WTC11 (cell line): ENCODE measurements around the gene MEFV.

Experiments
- CTCF ChIP-seq: fragments of 200-600 bp; IDR thresholded peaks from 2 replicates; pipeline ENCODE4 v1.8.0; 2022; ENCODE audit warnings: antibody characterized with exemption
- E2F5 ChIP-seq: sonication (generic); formaldehyde crosslinking; IDR thresholded peaks from 2 replicates; pipeline ENCODE4 v1.8.1; 2022; ENCODE audit warnings: mild to moderate bottlenecking, moderate library complexity, missing genetic modification reagents
- NR2C2 ChIP-seq: sonication (generic); formaldehyde crosslinking; IDR thresholded peaks from 2 replicates; pipeline ENCODE4 v1.8.0; 2022; ENCODE audit warnings: mild to moderate bottlenecking, missing genetic modification reagents
- RELA ChIP-seq: sonication (generic); formaldehyde crosslinking; IDR thresholded peaks from 2 replicates; pipeline ENCODE4 v1.8.1; 2022; ENCODE audit warnings: missing genetic modification reagents, mild to moderate bottlenecking, borderline replicate concordance
- TCF7 ChIP-seq: sonication (generic); formaldehyde crosslinking; IDR thresholded peaks from 2 replicates; pipeline ENCODE4 v1.8.0; 2022; ENCODE audit warnings: mild to moderate bottlenecking, low read depth, missing genetic modification reagents, moderate library complexity
- ZNF219 ChIP-seq: sonication (generic); formaldehyde crosslinking; IDR thresholded peaks from 2 replicates; pipeline ENCODE4 v1.8.0; 2023; ENCODE audit warnings: missing genetic modification reagents, mild to moderate bottlenecking, borderline replicate concordance
- ZNF317 ChIP-seq: sonication (generic); formaldehyde crosslinking; IDR thresholded peaks from 2 replicates; pipeline ENCODE4 v1.8.1; 2023; ENCODE audit warnings: low read depth, mild to moderate bottlenecking, moderate library complexity, missing genetic modification reagents, borderline replicate concordance

- no peak for TF ChIP-seq CTCF
- no peak for TF ChIP-seq TCF7 (CRISPR knock-in tag)
- TF ChIP-seq NR2C2 (CRISPR knock-in tag): no peak
- TF ChIP-seq ZNF317 (CRISPR knock-in tag): no peak
- no peak for TF ChIP-seq E2F5
- no peak for TF ChIP-seq ZNF219
- TF ChIP-seq RELA (CRISPR knock-in tag): no peak
Observed at GRCh38 chr16:3274490-3274889, 18.1 kb upstream of the MEFV start.
